HG03469 (cell line): ENCODE results near the gene ZNF497.
"Not testable (repeated sequence)": the region's sequence is repeated elsewhere in the genome, so short reads cannot be mapped to it uniquely, and the experiment has no call there.

Experiments used
- ATAC-seq: cut with Tn5 transposase; IDR thresholded peaks from one replicate; pipeline ENCODE4 v1.9.1; 2021; ENCODE audit warnings: mild to moderate bottlenecking, moderate library complexity, moderate number of reproducible peaks; ENCODE audit not compliant: unreplicated experiment

Gene ZNF497

GRCh38 chr19:58317476-58318072, 45.0 kb downstream of the ZNF497 start:
- no peak for ATAC-seq

- no peak for ATAC-seq
These were observed 47.0 kb downstream of the ZNF497 start for GRCh38 chr19:58315580-58315979.

GRCh38 chr19:58311345-58311865, 51.1 kb downstream of the ZNF497 start:
- no peak for ATAC-seq

GRCh38 chr19:58310685-58311084, 51.9 kb downstream of the ZNF497 start:
- not testable (repeated sequence) for ATAC-seq

GRCh38 chr19:58307736-58308135, 54.8 kb downstream of the ZNF497 start:
- no peak for ATAC-seq

- ATAC-seq = no peak
These were observed 56.6 kb downstream of the ZNF497 start for GRCh38 chr19:58305932-58306323.

GRCh38 chr19:58305065-58305931, 57.3 kb downstream of the ZNF497 start, which contains the start of gene ERVK3-1:
Gene ERVK3-1, plus strand, starts transcription at chr19:58305377. Its CDS starts 6,792 bp downstream, at chr19:58312169.
- peak; percentile 92 for ATAC-seq

- no peak for ATAC-seq
These were observed 57.8 kb downstream of the ZNF497 start for GRCh38 chr19:58304748-58305064.
